HG02885 (cell line): ENCODE measurements around the gene LBX2.
"Not testable (repeated sequence)": the region's sequence is repeated elsewhere in the genome, so short reads cannot be mapped to it uniquely, and the experiment has no call there.

Experiments used
- ATAC-seq: cut with Tn5 transposase; IDR thresholded peaks from one replicate; pipeline ENCODE4 v1.9.1; 2021; ENCODE audit warnings: mild to moderate bottlenecking; ENCODE audit not compliant: unreplicated experiment, poor library complexity

Gene LBX2

GRCh38 chr2:74488643-74489481 is 10.5 kb downstream of the LBX2 start:
- no peak for ATAC-seq

DNA sequence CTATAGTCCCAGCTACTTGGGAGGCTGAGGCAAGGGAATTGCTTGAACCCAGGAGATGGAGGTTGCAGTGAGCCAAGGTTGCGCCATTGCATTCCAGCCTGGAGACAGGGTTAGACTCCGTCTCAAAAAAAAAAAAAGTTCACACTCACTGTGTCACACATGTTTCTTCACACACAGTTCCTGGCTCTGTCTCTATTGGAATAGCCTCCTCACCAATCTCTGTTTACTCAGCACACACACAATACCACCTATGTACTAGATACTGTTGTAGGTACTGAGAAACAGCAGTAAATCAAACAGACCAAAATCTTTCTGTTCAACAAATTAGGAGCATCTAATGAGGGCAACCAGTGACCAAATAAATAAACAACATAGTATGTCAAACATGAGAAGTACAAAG is 13.3 kb downstream of the LBX2 start:
- ATAC-seq, result no peak

DNA sequence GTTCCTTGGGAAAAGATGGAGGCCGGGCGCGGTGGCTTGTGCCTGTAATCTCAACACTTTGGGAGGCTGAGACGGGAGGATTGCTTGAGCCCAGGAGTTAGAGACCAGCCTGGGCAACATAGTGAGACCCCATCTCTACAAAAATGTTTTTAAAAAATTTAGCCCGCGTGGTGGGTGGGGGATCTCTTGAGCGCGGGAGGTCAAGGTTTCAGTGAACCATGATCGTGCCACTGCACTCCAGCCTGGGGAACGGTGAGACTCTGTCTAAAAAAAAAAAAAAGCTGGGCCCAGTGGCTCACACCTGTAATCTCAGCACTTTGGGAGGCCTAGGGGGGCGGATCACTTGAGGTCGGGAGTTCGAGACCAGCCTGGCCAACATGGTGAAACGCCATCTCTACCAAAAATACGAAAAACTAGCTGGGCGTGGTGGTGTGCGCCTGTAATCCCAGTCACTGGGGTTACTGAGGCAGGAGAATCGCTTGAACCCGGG is 15.7 kb downstream of the LBX2 start:
- ATAC-seq, result not testable (repeated sequence)

DNA sequence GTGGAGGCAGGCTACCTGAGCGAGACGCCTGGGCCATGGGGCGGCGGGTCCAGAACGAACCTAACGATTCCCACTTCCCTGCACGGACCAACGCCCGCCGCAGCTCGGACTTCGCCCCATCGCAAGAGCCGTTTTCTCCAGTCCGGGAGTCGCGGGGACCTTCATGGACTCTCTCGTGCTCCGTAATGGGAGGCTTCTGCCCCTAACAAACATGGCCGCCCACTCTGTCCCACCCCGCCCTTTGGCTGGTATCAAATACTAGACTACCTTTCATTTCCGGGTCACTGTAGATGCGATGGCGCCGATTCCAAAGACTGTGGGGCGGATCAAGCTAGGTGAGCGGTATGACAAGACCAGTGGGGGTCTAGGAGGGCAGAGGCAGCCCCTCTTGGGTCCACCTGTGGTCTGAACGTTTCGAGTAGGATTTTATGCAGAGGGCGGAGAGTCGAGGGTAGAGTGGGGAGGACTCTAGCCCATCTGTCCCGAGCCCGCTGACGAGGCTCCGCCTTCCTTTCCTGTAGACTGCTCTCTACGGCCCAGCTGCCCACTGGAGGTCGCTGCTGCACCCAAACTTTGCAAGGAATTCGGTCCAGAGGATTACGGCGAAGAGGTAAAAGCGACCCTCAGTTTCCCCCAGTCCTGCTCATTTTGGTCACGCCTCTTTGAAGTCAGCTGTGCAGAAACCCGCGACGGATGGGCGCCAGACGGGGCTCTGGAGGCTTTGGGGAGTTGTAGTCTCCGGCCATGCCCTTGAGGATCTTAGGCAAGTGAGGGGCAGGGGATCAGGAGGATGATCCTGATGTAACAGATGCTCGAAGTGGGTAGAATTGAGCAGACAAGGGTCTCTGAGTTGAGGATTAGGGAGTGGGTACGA is 16.4 kb downstream of the LBX2 start, which contains the start of the genes CCDC142 and TTC31:
CCDC142 (minus strand) TSS at position 198 of the 874 bp plus-strand sequence; CDS start at position 37, 161 bp downstream.
TTC31 (plus strand) TSS at position 281 of the 874 bp plus-strand sequence; CDS start at position 296, 15 bp downstream.
- ATAC-seq, result peak; percentile 90

GRCh38 chr2:74481961-74482800 is 17.2 kb downstream of the LBX2 start:
- ATAC-seq, result peak; percentile 40

GRCh38 chr2:74481431-74481830 is 18.0 kb downstream of the LBX2 start:
- ATAC-seq, result no peak

- no peak for ATAC-seq
Observed at GRCh38 chr2:74474899-74475298, 24.5 kb downstream of the LBX2 start.

GRCh38 chr2:74474481-74474880 is 24.9 kb downstream of the LBX2 start:
- ATAC-seq, result no peak

DNA sequence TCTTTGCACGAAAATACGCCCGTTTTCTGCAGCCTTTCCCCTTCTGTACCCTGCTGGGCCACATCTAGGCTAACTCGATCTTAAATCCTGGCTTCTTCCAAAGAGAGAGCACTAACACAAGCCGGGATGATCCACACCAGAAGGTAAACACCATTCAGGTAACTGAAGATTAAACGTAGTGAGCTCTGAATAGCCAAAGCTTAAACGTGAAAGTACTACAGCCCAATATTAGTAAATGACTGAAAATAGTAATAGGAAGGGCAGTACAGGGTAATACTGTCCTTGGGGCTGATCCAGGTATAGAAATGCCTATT is 26.5 kb downstream of the LBX2 start:
- no peak for ATAC-seq

DNA sequence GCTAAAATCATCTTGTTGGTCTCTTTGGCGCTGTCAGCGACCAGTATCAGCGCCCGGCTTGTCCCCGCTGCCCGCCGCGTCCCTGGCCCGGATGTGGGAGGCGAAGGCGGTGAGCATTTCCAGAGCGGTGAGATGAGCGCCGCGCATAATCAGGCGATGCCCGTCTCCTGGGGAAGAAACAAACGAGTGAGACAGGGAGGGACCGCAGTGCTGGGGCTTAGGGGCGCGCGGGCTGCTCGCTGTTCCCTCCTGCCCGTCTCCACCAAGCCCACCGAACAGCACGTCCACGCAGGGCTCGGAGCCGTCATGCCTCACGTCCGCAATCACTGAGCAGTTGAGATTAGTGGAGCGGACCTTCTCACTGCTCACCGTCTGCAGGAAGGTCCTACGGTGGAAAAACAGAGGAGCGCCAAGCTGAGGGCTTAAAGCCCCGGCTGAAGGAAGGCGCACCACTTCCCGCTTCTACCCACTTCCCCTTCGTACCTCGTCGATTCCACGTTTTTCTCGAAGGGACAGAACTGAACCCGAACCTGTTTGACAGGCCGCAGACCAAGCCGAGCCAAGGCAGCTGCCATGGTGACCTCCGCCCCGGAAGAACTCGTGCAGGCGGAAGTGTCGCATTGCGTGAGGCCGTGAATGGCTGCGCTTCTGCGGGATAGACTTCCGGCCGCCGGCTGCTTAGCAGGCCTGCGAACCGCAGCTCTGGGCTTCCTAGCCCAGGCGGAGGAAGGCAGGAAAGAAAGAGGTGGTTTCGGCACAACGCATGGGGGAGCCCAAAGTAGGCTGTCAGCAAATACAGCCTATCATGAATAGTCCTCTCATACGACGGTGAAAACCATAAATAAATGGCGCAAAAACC is 27.1 kb downstream of the LBX2 start, which contains the start of gene MRPL53:
MRPL53 (minus strand) TSS at position 595 of the 859 bp plus-strand sequence; CDS start at position 575, 20 bp downstream.
- peak; percentile 87 for ATAC-seq

- ATAC-seq, result no peak
Observed at GRCh38 chr2:74471332-74472065, 27.9 kb downstream of the LBX2 start.

DNA sequence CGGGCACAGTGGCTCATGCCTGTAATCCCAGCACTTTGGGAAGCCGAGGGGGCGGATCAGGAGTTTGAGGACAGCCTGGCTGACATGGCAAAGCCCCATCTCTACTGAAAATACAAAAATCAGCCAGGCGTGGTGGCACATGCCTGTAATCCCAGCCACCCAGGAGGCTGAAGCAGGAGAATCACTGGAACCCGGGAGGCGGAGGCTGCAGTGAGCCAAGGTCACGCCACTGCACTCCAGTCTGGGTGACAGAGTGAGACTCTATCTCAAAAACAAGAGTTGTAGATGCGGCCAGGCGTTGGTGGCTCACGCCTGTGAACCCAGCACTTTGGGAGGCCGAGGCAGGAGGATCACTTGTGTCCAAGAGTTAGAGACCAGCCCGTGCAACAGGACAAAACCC is 28.7 kb downstream of the LBX2 start:
- ATAC-seq, result not testable (repeated sequence)

DNA sequence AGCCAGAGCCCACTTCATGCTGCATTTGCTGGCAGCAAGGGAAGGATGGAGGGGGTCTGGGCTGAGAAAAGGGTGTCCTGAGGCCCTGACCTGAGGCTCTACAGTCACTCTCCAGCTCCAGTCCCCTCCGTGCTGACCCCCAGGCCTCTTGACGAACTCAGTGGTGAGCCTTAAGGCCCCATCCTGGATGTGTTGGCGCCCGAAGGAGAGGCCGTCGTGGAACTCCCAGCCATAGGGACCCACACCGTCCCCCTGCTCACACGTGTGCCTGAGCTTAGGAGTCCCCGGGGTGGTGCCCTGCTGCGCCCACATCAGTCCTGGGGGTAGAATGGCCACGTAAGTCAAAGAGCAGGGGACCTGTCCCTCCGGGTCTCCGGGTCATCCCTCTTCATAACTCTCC is 35.0 kb downstream of the LBX2 start:
- no peak for ATAC-seq

- no peak for ATAC-seq
Observed at GRCh38 chr2:74462786-74463105, 36.7 kb downstream of the LBX2 start.

DNA sequence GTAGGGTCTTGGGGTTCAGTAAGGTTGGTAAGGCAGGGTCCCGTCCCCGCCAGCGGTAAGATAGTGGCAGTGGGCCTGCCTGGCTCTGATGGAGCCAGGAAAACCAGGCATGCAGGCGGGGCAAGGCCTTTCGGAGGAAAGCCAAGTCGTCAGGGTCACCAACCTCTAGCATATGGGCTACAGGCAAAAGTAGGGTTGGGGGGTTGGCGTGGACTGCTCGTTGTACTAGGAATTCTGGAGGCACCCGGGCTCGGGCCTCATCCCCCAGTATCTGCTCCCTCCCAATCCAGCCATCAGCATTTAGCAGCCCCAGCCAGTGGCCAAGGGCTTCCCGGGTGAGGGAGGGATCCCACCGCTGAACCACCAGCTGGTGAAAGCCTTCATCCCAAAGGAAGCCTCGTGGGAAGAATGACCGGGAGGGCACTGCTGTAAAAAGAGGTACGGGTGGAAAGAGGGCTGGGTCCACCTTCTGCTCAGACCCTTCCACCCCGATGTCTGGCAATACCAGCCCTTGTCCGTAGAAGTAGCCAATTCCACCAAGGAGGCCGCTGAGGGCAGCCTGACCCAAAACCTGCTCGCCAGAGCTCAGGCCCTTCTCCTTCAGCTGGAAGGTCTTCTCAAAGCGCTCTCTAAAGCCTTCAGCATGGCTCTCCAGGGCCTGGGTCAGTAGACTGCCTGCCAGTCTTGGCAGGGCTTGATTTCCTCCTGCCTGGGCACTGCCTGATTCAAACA is 37.2 kb downstream of the LBX2 start:
- no peak for ATAC-seq

DNA sequence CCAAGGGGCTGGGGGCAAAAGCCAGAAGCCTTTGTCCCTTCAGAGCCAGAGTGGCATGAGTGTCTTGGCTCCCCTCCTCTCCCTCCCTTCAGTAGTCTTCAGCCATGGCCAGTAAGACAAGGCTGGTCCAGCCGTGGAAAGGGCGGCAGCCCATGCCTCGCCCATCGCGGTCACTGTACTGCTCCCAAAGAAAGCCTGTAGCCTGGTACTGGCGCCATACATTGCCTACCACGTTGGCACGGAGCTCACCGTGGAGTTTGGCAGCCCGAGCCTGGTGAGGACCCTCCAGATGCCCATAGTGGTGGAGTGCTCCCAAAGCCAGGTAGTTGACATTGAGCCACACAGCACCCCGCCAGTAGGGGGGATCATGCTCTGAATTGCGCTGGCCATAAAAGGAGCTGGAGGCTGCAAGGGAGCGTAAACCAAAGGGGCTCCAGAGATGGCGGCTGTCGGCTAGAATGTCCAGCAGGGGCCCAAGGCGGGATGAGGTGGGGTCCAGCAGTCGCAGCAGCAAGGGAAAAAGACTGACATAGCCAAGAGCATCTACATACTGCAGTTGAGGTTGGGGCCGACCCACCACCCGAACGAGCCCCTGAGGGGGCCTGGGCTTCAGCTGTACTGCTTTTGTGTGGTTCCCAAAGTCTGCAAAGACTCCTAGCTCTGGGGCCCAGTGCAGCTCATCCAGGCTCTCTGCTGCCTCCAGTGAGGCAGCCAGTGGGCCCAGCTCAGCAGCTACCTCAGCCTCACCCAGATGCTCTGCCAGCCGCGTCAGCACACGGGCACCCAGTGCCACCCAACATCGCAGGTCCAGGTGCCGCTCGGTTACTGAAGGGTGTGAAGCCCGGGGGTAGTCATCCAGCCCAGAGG is 38.0 kb downstream of the LBX2 start:
- no peak for ATAC-seq

DNA sequence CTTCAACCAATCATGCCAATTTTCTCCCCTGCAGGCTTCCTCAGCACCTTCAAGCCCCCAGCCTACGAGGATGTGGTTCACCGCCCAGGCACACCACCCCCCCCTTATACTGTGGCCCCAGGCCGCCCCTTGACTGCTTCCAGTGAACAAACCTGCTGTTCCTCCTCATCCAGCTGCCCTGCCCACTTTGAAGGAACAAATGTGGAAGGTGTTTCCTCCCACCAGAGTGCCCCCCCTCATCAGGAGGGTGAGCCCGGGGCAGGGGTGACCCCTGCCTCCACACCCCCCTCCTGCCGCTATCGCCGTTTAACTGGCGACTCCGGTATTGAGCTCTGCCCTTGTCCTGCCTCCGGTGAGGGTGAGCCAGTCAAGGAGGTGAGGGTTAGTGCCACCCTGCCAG is 39.2 kb downstream of the LBX2 start:
- ATAC-seq, result not testable (repeated sequence)
